HG03159 (cell line): ENCODE measurements around the gene ZNF367.
A peak's percentile ranks its signal among the peaks of the same experiment; 100 is the strongest.

Experiments
- ATAC-seq: cut with Tn5 transposase; IDR thresholded peaks from one replicate; pipeline ENCODE4 v1.9.1; 2021; ENCODE audit warnings: mild to moderate bottlenecking, moderate library complexity; ENCODE audit not compliant: unreplicated experiment

Gene ZNF367

GRCh38 chr9:96437454-96437853 lies 19.3 kb upstream of the ZNF367 start:
- no peak for ATAC-seq

- no peak for ATAC-seq
These were observed 18.4 kb upstream of the ZNF367 start for GRCh38 chr9:96436456-96437126.

- no peak for ATAC-seq
These were observed 17.9 kb upstream of the ZNF367 start for GRCh38 chr9:96436063-96436455.

GRCh38 chr9:96435345-96435744 lies 17.2 kb upstream of the ZNF367 start:
- no peak for ATAC-seq

- no peak for ATAC-seq
These were observed 12.2 kb upstream of the ZNF367 start for GRCh38 chr9:96430377-96430776.

- no peak for ATAC-seq
These were observed 11.6 kb upstream of the ZNF367 start for GRCh38 chr9:96429732-96430131.

GRCh38 chr9:96425500-96426169 lies 7.5 kb upstream of the ZNF367 start:
- ATAC-seq = no peak

- no peak for ATAC-seq
These were observed 5.8 kb upstream of the ZNF367 start for GRCh38 chr9:96423985-96424336.

GRCh38 chr9:96423322-96423984 lies 5.3 kb upstream of the ZNF367 start:
- no peak for ATAC-seq

- ATAC-seq = no peak
These were observed 2.5 kb upstream of the ZNF367 start for GRCh38 chr9:96420468-96421219.

- ATAC-seq = no peak
These were observed 1.5 kb upstream of the ZNF367 start for GRCh38 chr9:96419691-96419969.

- ATAC-seq = peak; percentile 28
These were observed 935 bp upstream of the ZNF367 start for GRCh38 chr9:96418920-96419690.

- no peak for ATAC-seq
These were observed 498 bp downstream of the ZNF367 start for GRCh38 chr9:96417661-96418082.

- ATAC-seq = peak; percentile 18
These were observed 1.1 kb downstream of the ZNF367 start for GRCh38 chr9:96417051-96417586.

- no peak for ATAC-seq
These were observed 4.6 kb downstream of the ZNF367 start for GRCh38 chr9:96413302-96414221.

GRCh38 chr9:96412174-96412913 lies 5.8 kb downstream of the ZNF367 start:
- no peak for ATAC-seq

GRCh38 chr9:96411129-96411838 lies 6.9 kb downstream of the ZNF367 start:
- no peak for ATAC-seq
